B cell (primary cell): ENCODE measurements around the gene KRTAP10-5. TPM values are rescaled to one million over a fixed set of nuclear protein-coding genes. Genes with fewer than 3 reads are reported as not detected.

Experiments used
- ATAC-seq: fragments of 200-7000 bp; cut with Tn5 transposase; one replicate; pipeline ENCODE4 v1.10.0; 2021; ENCODE audit warnings: low read depth, mild to moderate bottlenecking, moderate number of reproducible peaks, moderate library complexity
- CTCF ChIA-PET: fragments of 350-600 bp; sonication (Branson Sonifier 250); formaldehyde crosslinking; loops from one replicate; lab custom pipeline; 2021; ENCODE audit warnings: antibody characterized with exemption, inconsistent platforms; lab: Charles Lee
- POLR2A ChIA-PET: fragments of 350-600 bp; sonication (Branson Sonifier 250); formaldehyde crosslinking; loops from one replicate; lab custom pipeline; 2021; ENCODE audit warnings: antibody characterized with exemption; lab: Charles Lee
- DNase-seq: peaks from one replicate; pipeline ENCODE4 v3.0.0; 2013
- H2AFZ ChIP-seq: 2 replicates; pipeline ENCODE4 v1.6.1; 2012; ENCODE audit warnings: mild to moderate bottlenecking, low read depth, low read length; ENCODE audit not compliant: insufficient read depth, poor library complexity, severe bottlenecking
- H3K27ac ChIP-seq, 2 donors: 1 replicate in 1 of 2; 2 replicates in 1 of 2; pipeline ENCODE4 v1.5.1; 2012 to 2013; ENCODE audit warnings: low read length in 2 of 2, mild to moderate bottlenecking in 2 of 2, moderate library complexity in 1 of 2
- H3K27me3 ChIP-seq, 4 experiments: fragments of 200-600 bp in 1 of 4; sonication (generic) in 1 of 4; replicated peaks in 1 of 4; 1 replicate in 2 of 4; 2 replicates in 2 of 4; pipeline versions ENCODE4 v1.6.1 to v1.7.0; 2013 to 2016; ENCODE audit warnings: low read length in 3 of 4, mild to moderate bottlenecking in 2 of 4, mixed read lengths in 1 of 4, moderate library complexity in 1 of 4; ENCODE audit not compliant: insufficient read depth in 4 of 4, control insufficient read depth in 3 of 4; ENCODE audit errors: control extremely low read depth in 1 of 4
- H3K36me3 ChIP-seq, 2 experiments: replicated peaks in 1 of 2; 1 replicate in 1 of 2; 2 replicates in 1 of 2; pipeline versions ENCODE4 v1.6.1 to v1.7.1; 2013; ENCODE audit warnings: low read length in 1 of 2; ENCODE audit not compliant: insufficient read depth in 2 of 2, control insufficient read depth in 1 of 2; ENCODE audit errors: control extremely low read depth in 1 of 2, extremely low read depth in 1 of 2
- H3K4me1 ChIP-seq, 2 donors: fragments of 200-600 bp in 1 of 2; sonication (generic) in 1 of 2; 1 replicate in 1 of 2; 2 replicates in 1 of 2; pipeline versions ENCODE4 v1.5.1 to v1.6.1; 2013 to 2017; ENCODE audit warnings: low read length in 2 of 2; ENCODE audit not compliant: control insufficient read depth in 2 of 2, insufficient read depth in 2 of 2
- H3K4me2 ChIP-seq: replicated peaks from 2 replicates; pipeline ENCODE3; 2012; ENCODE audit warnings: mild to moderate bottlenecking, low read depth, low read length; ENCODE audit not compliant: poor library complexity, severe bottlenecking
- H3K4me3 ChIP-seq, 5 experiments: fragments of 200-600 bp in 1 of 5; sonication (generic) in 1 of 5; 1 replicate in 3 of 5; 2 replicates in 2 of 5; pipeline versions ENCODE4 v1.5.1 to v1.7.0; 2011 to 2016; ENCODE audit warnings: low read length in 4 of 5, mild to moderate bottlenecking in 4 of 5, low read depth in 2 of 5, control low read depth in 1 of 5, moderate library complexity in 1 of 5; ENCODE audit not compliant: insufficient read depth in 1 of 5; ENCODE audit errors: control extremely low read depth in 1 of 5, extremely low read depth in 1 of 5
- H3K79me2 ChIP-seq: fragments of 200-600 bp; sonication (generic); one replicate; pipeline ENCODE4 v1.6.0; 2016; ENCODE audit warnings: low read length; ENCODE audit not compliant: control insufficient read depth, insufficient read depth
- H3K9ac ChIP-seq: fragments of 200-600 bp; sonication (generic); 2 replicates; pipeline ENCODE4 v1.6.1; 2017; ENCODE audit warnings: mild to moderate bottlenecking, low read length, moderate library complexity
- H3K9me3 ChIP-seq, 3 donors: one replicate each; pipeline versions ENCODE4 v1.6.1 to v1.7.1; 2013; ENCODE audit warnings: low read length in 2 of 3; ENCODE audit not compliant: control insufficient read depth in 2 of 3, insufficient read depth in 1 of 3; ENCODE audit errors: control extremely low read depth in 1 of 3
- H4K20me1 ChIP-seq: 2 replicates; pipeline ENCODE4 v1.6.0; 2012; ENCODE audit warnings: mild to moderate bottlenecking, low read length; ENCODE audit not compliant: insufficient read depth, control insufficient read depth, poor library complexity, severe bottlenecking
- H3K27ac Mint-ChIP-seq: one replicate; pipeline ENCODE4 v1.8.0; 2021; ENCODE audit warnings: mixed read lengths
- H3K27me3 Mint-ChIP-seq: one replicate; pipeline ENCODE4 v1.8.0; 2021; ENCODE audit warnings: mixed read lengths
- H3K4me1 Mint-ChIP-seq: one replicate; pipeline ENCODE4 v1.8.0; 2021; ENCODE audit warnings: mixed read lengths
- H3K4me3 Mint-ChIP-seq: one replicate; pipeline ENCODE4 v1.8.0; 2021; ENCODE audit warnings: mixed read lengths
- H3K9me3 Mint-ChIP-seq: one replicate; pipeline ENCODE4 v1.8.0; 2022; ENCODE audit warnings: mixed read lengths; ENCODE audit not compliant: insufficient read depth
- CTCF ChIP-seq: fragments of 200-600 bp; IDR thresholded peaks from one replicate; pipeline ENCODE4 v1.8.0; 2022; ENCODE audit warnings: antibody characterized with exemption, mild to moderate bottlenecking
- EZH2 ChIP-seq: IDR thresholded peaks from 2 replicates; pipeline ENCODE4 v1.6.1; 2012; ENCODE audit warnings: borderline replicate concordance, low read depth, mild to moderate bottlenecking, moderate library complexity, low read length; ENCODE audit not compliant: insufficient read depth, poor library complexity, severe bottlenecking
- WGBS: methylation state at CpG from one replicate; pipeline ENCODE4 v1.1.5; 2013; ENCODE audit warnings: missing lambda C conversion rate; ENCODE audit not compliant: insufficient coverage; 5-methylcytosine and 5-hydroxymethylcytosine counted together
- intact Hi-C: fragments of 100-400 bp; cut with micrococcal nuclease; formaldehyde crosslinking; loops from one replicate; pipeline ENCODE4 v1.10.0; 2022
- polyA plus RNA-seq: library from polyadenylated mRNA; depleted of rRNA; stranded (reverse); fragments of >200 nt; gene quantifications from 2 replicates; pipeline ENCODE4 v1.2.3, GENCODE V29; 2012
- total RNA-seq, 2 donors: library from RNA; stranded (reverse); fragments of 120-200 nt in 1 of 2; gene quantifications; 1 replicate in 1 of 2; 2 replicates in 1 of 2; pipeline versions ENCODE4 v1.2.3 to v1.2.4, GENCODE V29; 2013 to 2022

KRTAP10-5 gene
- total and polyA plus RNA-seq, 2 donors (not counting 1 experiment from before 2014, with no cell fraction given): not detected

- Histone ChIP-seq H4K20me1 (no peaks in the 10 kb centered on the region), H3K4me3 (no peak overlapping the region), H3K27ac (no peak overlapping the region), H3K4me2 (no peak overlapping the region), H3K4me1 (no peaks in the 10 kb centered on the region), H3K9me3 (peaks cover 3 to 56% (median 28%) of the 10 kb centered on the region in 3 donors), H2AFZ (no peak overlapping the region), H3K36me3 (no peaks in the 10 kb centered on the region), H3K27me3 (peaks cover 0 to 6% (median 2%) of the 10 kb centered on the region in 4 experiments), H3K9ac (no peak overlapping the region), H3K79me2 (no peaks in the 10 kb centered on the region)
- Mint-ChIP-seq H3K9me3 (peaks cover 6% of the 10 kb centered on the region), H3K4me1 (no peaks in the 10 kb centered on the region), H3K27ac (no peak overlapping the region), H3K4me3 (no peak overlapping the region), H3K27me3 (peaks cover 30% of the 10 kb centered on the region)
- 85% methylated on average over 7 of the region's 7 CpGs for WGBS
- ChIA-PET CTCF (no interaction called here), POLR2A (no interaction called here)
- ATAC-seq (no peak), DNase-seq (no peak)
- TF ChIP-seq EZH2 (no peak), CTCF (no peak)
- intact Hi-C loops: no loop called here
Observed at GRCh38 chr21:44579833-44580144, 615 bp downstream of the KRTAP10-5 start.

GRCh38 chr21:44579056-44579832, 1.2 kb downstream of the KRTAP10-5 start:
- ChIA-PET POLR2A (no interaction called here), CTCF (no interaction called here)
- DNase-seq (no peak), ATAC-seq (no peak)
- Histone ChIP-seq H3K9ac (no peak overlapping the region), H3K4me1 (no peaks in the 10 kb centered on the region), H4K20me1 (no peaks in the 10 kb centered on the region), H2AFZ (no peak overlapping the region), H3K4me2 (no peak overlapping the region), H3K9me3 (peaks cover 3 to 56% (median 28%) of the 10 kb centered on the region in 3 donors), H3K27me3 (peaks cover 0 to 4% (median 2%) of the 10 kb centered on the region in 4 experiments), H3K27ac (no peak overlapping the region), H3K4me3 (no peak overlapping the region), H3K36me3 (no peaks in the 10 kb centered on the region), H3K79me2 (no peaks in the 10 kb centered on the region)
- no peak for TF ChIP-seq EZH2
- TF ChIP-seq CTCF: no peak
- peaks cover 6% of the 10 kb centered on the region for H3K9me3 Mint-ChIP-seq
- H3K27ac Mint-ChIP-seq: no peak overlapping the region
- WGBS: 82% methylated on average over 22 of the region's 22 CpGs
- intact Hi-C loops: no loop called here
- no peak overlapping the region for H3K4me3 Mint-ChIP-seq
- peaks cover 29% of the 10 kb centered on the region for H3K27me3 Mint-ChIP-seq
- H3K4me1 Mint-ChIP-seq: no peaks in the 10 kb centered on the region
